H1 (cell line): ENCODE results near the gene SRMS. TPM values are rescaled to one million over a fixed set of nuclear protein-coding genes. Genes with fewer than 3 reads are reported as not detected.

Experiments used
- CTCF ChIA-PET: fragments of 300-600 bp; sonication (Branson Sonifier 250); formaldehyde crosslinking; loops from one replicate; lab custom pipeline; 2021; ENCODE audit not compliant: partially characterized antibody; lab: Charles Lee
- POLR2A ChIA-PET: fragments of 300-600 bp; sonication (Branson Sonifier 250); formaldehyde crosslinking; loops from one replicate; lab custom pipeline; 2021; ENCODE audit warnings: inconsistent platforms; ENCODE audit not compliant: partially characterized antibody; lab: Charles Lee
- DNase-seq, 2 experiments: peaks; one replicate each; pipeline versions ENCODE4 v3.0.0 to v3.0.0-alpha.2; 2010 to 2022; ENCODE audit warnings: low spot score in 2 of 2, low read depth in 1 of 2, mixed read lengths in 1 of 2
- FAIRE-seq: peaks from 2 replicates; lab custom pipeline; 2011; peaks lifted over from hg19 to GRCh38; lab: Jason Lieb, UNC
- H2AFZ ChIP-seq: 2 replicates; pipeline ENCODE4 v1.8.1; 2012; ENCODE audit warnings: low read length, inconsistent platforms
- H2AK5ac ChIP-seq: 2 replicates; pipeline ENCODE4 v1.6.1; 2013; ENCODE audit warnings: low read depth, low read length
- H2BK120ac ChIP-seq: replicated peaks from 2 replicates; pipeline ENCODE3; 2013; ENCODE audit warnings: low read depth, low read length, inconsistent platforms
- H2BK12ac ChIP-seq: 2 replicates; pipeline ENCODE4 v1.6.1; 2013; ENCODE audit warnings: low read depth, low read length
- H2BK15ac ChIP-seq: 2 replicates; pipeline ENCODE4 v1.6.1; 2013; ENCODE audit warnings: low read length
- H2BK20ac ChIP-seq: 2 replicates; pipeline ENCODE4 v1.6.1; 2013; ENCODE audit warnings: low read length
- H2BK5ac ChIP-seq: 2 replicates; pipeline ENCODE4 v1.6.1; 2013; ENCODE audit warnings: low read depth, low read length
- H3K14ac ChIP-seq: 2 replicates; pipeline ENCODE4 v1.6.1; 2013; ENCODE audit warnings: inconsistent platforms; ENCODE audit not compliant: insufficient read length
- H3K18ac ChIP-seq: 2 replicates; pipeline ENCODE4 v1.6.1; 2013; ENCODE audit warnings: low read length; ENCODE audit errors: extremely low read depth
- H3K23ac ChIP-seq: 2 replicates; pipeline ENCODE4 v1.6.1; 2013; ENCODE audit warnings: inconsistent platforms; ENCODE audit not compliant: insufficient read length
- H3K23me2 ChIP-seq: 2 replicates; pipeline ENCODE4 v1.6.1; 2013; ENCODE audit warnings: low read depth, low read length
- H3K27ac ChIP-seq: 2 replicates; pipeline ENCODE4 v1.6.1; 2011; ENCODE audit warnings: low read depth, low read length, inconsistent platforms
- H3K27me3 ChIP-seq, 4 experiments: replicated peaks in 1 of 4; 1 replicate in 1 of 4; 2 replicates in 3 of 4; pipeline versions ENCODE4 v1.6.1 to v1.8.1; 2011 to 2013; ENCODE audit warnings: low read length in 3 of 4, mild to moderate bottlenecking in 3 of 4, inconsistent platforms in 2 of 4, mixed read lengths in 2 of 4, moderate library complexity in 1 of 4; ENCODE audit not compliant: control insufficient read depth in 3 of 4, insufficient read depth in 3 of 4; ENCODE audit errors: extremely low read depth in 1 of 4
- H3K36me3 ChIP-seq, 4 experiments: 2 replicates each; pipeline versions ENCODE4 v1.6.1 to v1.8.1; 2011 to 2013; ENCODE audit warnings: mild to moderate bottlenecking in 4 of 4, low read length in 3 of 4, moderate library complexity in 2 of 4, control low read depth in 1 of 4, inconsistent platforms in 1 of 4; ENCODE audit not compliant: insufficient read depth in 4 of 4, control insufficient read depth in 2 of 4
- H3K4ac ChIP-seq: replicated peaks from 2 replicates; pipeline ENCODE3; 2013; ENCODE audit warnings: low read length, low read depth, mixed read lengths, inconsistent platforms; ENCODE audit not compliant: insufficient read length
- H3K4me1 ChIP-seq, 4 experiments: replicated peaks in 1 of 4; 1 replicate in 1 of 4; 2 replicates in 3 of 4; pipeline versions ENCODE4 v1.6.1 to v1.8.1; 2011 to 2013; ENCODE audit warnings: low read length in 3 of 4, inconsistent platforms in 2 of 4, mixed read lengths in 1 of 4; ENCODE audit not compliant: insufficient read depth in 4 of 4, control insufficient read depth in 3 of 4
- H3K4me2 ChIP-seq, 2 experiments: 2 replicates each; pipeline versions ENCODE4 v1.6.1 to v1.8.1; 2011 to 2013; ENCODE audit warnings: low read depth in 2 of 2, low read length in 2 of 2, control low read depth in 1 of 2, inconsistent platforms in 1 of 2, mild to moderate bottlenecking in 1 of 2; ENCODE audit not compliant: insufficient read depth in 1 of 2
- H3K4me3 ChIP-seq, 4 experiments: fragments of 200-600, 300-600 bp in 1 of 4; sonication (generic), shearing (Covaris generic), sonication (Bioruptor Twin) in 1 of 4; 2 replicates each; pipeline versions ENCODE4 v1.5.1 to v1.8.1; 2011 to 2016; ENCODE audit warnings: low read length in 4 of 4, low read depth in 3 of 4, control low read depth in 2 of 4, inconsistent platforms in 2 of 4, mild to moderate bottlenecking in 2 of 4, mixed read lengths in 1 of 4, moderate library complexity in 1 of 4; ENCODE audit not compliant: insufficient read depth in 2 of 4; ENCODE audit errors: extremely low read depth in 1 of 4
- H3K56ac ChIP-seq: replicated peaks from 2 replicates; pipeline ENCODE3; 2013; ENCODE audit warnings: low read depth, mild to moderate bottlenecking, mixed read lengths, low read length, inconsistent platforms; ENCODE audit not compliant: insufficient read length
- H3K79me1 ChIP-seq: 2 replicates; pipeline ENCODE4 v1.6.1; 2013; ENCODE audit warnings: low read depth, low read length, control low read depth
- H3K79me2 ChIP-seq, 2 experiments: 2 replicates each; pipeline versions ENCODE4 v1.6.1 to v1.8.1; 2012 to 2013; ENCODE audit warnings: low read length in 2 of 2, mild to moderate bottlenecking in 2 of 2, inconsistent platforms in 1 of 2; ENCODE audit not compliant: insufficient read depth in 2 of 2, control insufficient read depth in 1 of 2
- H3K9ac ChIP-seq, 4 experiments: replicated peaks in 1 of 4; 1 replicate in 1 of 4; 2 replicates in 3 of 4; pipeline versions ENCODE4 v1.6.1 to v1.8.1; 2011 to 2013; ENCODE audit warnings: low read depth in 3 of 4, low read length in 3 of 4, control low read depth in 2 of 4, mild to moderate bottlenecking in 2 of 4, moderate library complexity in 2 of 4, inconsistent platforms in 1 of 4; ENCODE audit errors: extremely low read depth in 1 of 4
- H3K9me3 ChIP-seq, 2 experiments: 2 replicates each; pipeline versions ENCODE4 v1.6.1 to v1.8.1; 2012 to 2013; ENCODE audit warnings: mild to moderate bottlenecking in 2 of 2, moderate library complexity in 2 of 2, control low read depth in 1 of 2, inconsistent platforms in 1 of 2, low read depth in 1 of 2, low read length in 1 of 2, mixed read lengths in 1 of 2; ENCODE audit not compliant: insufficient read depth in 2 of 2
- H4K20me1 ChIP-seq, 2 experiments: replicated peaks in 1 of 2; 2 replicates each; pipeline versions ENCODE3 to v1.8.1; 2011 to 2013; ENCODE audit warnings: inconsistent platforms in 2 of 2, low read length in 2 of 2, mild to moderate bottlenecking in 1 of 2; ENCODE audit not compliant: insufficient read depth in 2 of 2, control insufficient read depth in 1 of 2
- H4K5ac ChIP-seq: 2 replicates; pipeline ENCODE4 v1.6.1; 2013; ENCODE audit warnings: low read length, low read depth, mixed read lengths, inconsistent platforms; ENCODE audit not compliant: insufficient read length
- H4K8ac ChIP-seq: 2 replicates; pipeline ENCODE4 v1.8.0; 2013; ENCODE audit warnings: mild to moderate bottlenecking, moderate library complexity, low read length, inconsistent platforms; ENCODE audit not compliant: insufficient read depth; ENCODE audit errors: extremely low read depth
- H4K91ac ChIP-seq: replicated peaks from 2 replicates; pipeline ENCODE3; 2013; ENCODE audit warnings: low read length, mixed read lengths, inconsistent platforms; ENCODE audit not compliant: insufficient read length
- ATF3 ChIP-seq: IDR thresholded peaks from 2 replicates; pipeline ENCODE4 v1.6.1; 2011; ENCODE audit warnings: low read depth, mild to moderate bottlenecking, low read length; ENCODE audit not compliant: insufficient read depth
- CBX5 ChIP-seq: fragments of 300-800, 300-1000 bp; sonication (generic); IDR thresholded peaks from 2 replicates; pipeline ENCODE4 v1.7.1; 2016; ENCODE audit warnings: antibody characterized with exemption, low read length, low read depth
- E2F6 ChIP-seq: IDR thresholded peaks from 2 replicates; pipeline ENCODE4 v1.6.1; 2012; ENCODE audit warnings: inconsistent platforms
- FOSL1 ChIP-seq: IDR thresholded peaks from 2 replicates; pipeline ENCODE4 v1.6.1; 2011; ENCODE audit warnings: mild to moderate bottlenecking, low read depth, low read length, moderate library complexity; ENCODE audit not compliant: insufficient read depth
- NANOG ChIP-seq: IDR thresholded peaks from 2 replicates; pipeline ENCODE4 v1.6.1; 2011; ENCODE audit warnings: low read length, low read depth, mild to moderate bottlenecking, inconsistent platforms; ENCODE audit not compliant: insufficient read depth, poor library complexity, severe bottlenecking
- RAD21 ChIP-seq, 2 experiments: IDR thresholded peaks in 1 of 2; conservative IDR thresholded peaks in 1 of 2; 2 replicates each; pipeline ENCODE4 v1.6.1; 2011; ENCODE audit warnings: low read depth in 2 of 2, low read length in 2 of 2, improper control_type of control experiment in 1 of 2, inconsistent platforms in 1 of 2, mild to moderate bottlenecking in 1 of 2, moderate library complexity in 1 of 2
- RXRA ChIP-seq: IDR thresholded peaks from 2 replicates; pipeline ENCODE4 v1.6.1; 2011; ENCODE audit warnings: low read depth, mild to moderate bottlenecking, low read length, moderate library complexity; ENCODE audit not compliant: insufficient read depth
- SP4 ChIP-seq: IDR thresholded peaks from 2 replicates; pipeline ENCODE4 v1.6.1; 2012; ENCODE audit warnings: low read length, inconsistent platforms
- USF2 ChIP-seq: IDR thresholded peaks from 2 replicates; pipeline ENCODE4 v1.6.1; 2011; ENCODE audit warnings: low read length, improper control_type of control experiment
- ZNF274 ChIP-seq: IDR thresholded peaks from 2 replicates; pipeline ENCODE4 v1.7.0; 2012; ENCODE audit warnings: low read length, borderline replicate concordance; ENCODE audit errors: extremely low read depth
- WGBS, 2 experiments: shearing (Covaris generic) in 1 of 2; methylation state at CpG; one replicate each; pipeline versions ENCODE4 v1.1.6 to v1.1.7; 2013 to 2015; ENCODE audit warnings: low lambda C conversion rate in 2 of 2, mixed read lengths in 2 of 2, inconsistent platforms in 1 of 2, low coverage in 1 of 2, missing lambda C conversion rate in 1 of 2; ENCODE audit not compliant: insufficient replicate concordance in 2 of 2, insufficient coverage in 1 of 2, insufficient read length in 1 of 2; ENCODE audit errors: extremely low coverage in 1 of 2, missing lambda C conversion rate in 1 of 2; 5-methylcytosine and 5-hydroxymethylcytosine counted together
- polyA plus RNA-seq, 7 experiments: library from polyadenylated mRNA; depleted of rRNA in 3 of 7; stranded (reverse) in 5 of 7; unstranded in 2 of 7; fragments of >200 nt in 5 of 7; fragments of 200-250 nt in 2 of 7; gene quantifications; 1 replicate in 5 of 7; 2 replicates in 1 of 7; 4 replicates in 1 of 7; pipeline versions ENCODE4 v1.2.1 to v1.2.3, GENCODE V29; 2011 to 2013; ENCODE audit warnings: missing spikeins in 2 of 7, mixed read lengths in 2 of 7
- total RNA-seq: library from RNA; stranded (reverse); fragmentation: NEBNext Ultra II Directional; extraction: Animal tissue kit (Norgen Biotek cat#: 25700); gene quantifications from 2 replicates; pipeline ENCODE4 v1.2.1, GENCODE V29; 2021

Gene SRMS
- total and polyA plus RNA-seq, 2 of the 8 experiments (the other 6 are each of a cell fraction or from before 2014, with no cell fraction given): 0.39 to 0.76 TPM

GRCh38 chr20:63503524-63503923 is 44.0 kb downstream of the SRMS start:
- H2BK120ac ChIP-seq: no peak overlapping the region
- peaks cover 0 to 6% of the 10 kb centered on the region in 2 experiments; a peak in 2 of 4 replicates for H3K9me3 ChIP-seq
- H3K4me1 ChIP-seq: peaks cover 0 to 18% (median 10%) of the 10 kb centered on the region in 4 experiments; a peak in 6 of 7 replicates
- no peak overlapping the region for H4K91ac ChIP-seq
- DNase-seq (no peak), FAIRE-seq (no peak)
- H2AK5ac ChIP-seq: no peak overlapping the region
- WGBS, 2 experiments: 63% methylated on average over 7 of the region's 7 CpGs; no CpG with 5 or more reads in 1 of the 2 experiments
- H3K79me2 ChIP-seq: no peaks in the 10 kb centered on the region
- H3K4me2 ChIP-seq: no peak overlapping the region
- H4K8ac ChIP-seq: no peak overlapping the region
- ChIA-PET CTCF (interaction anchor here (0.6 to 1.7 kb wide), 4 partner anchors 10 to 107 kb away, joined by 3 to 6 read pairs (median 3); no protein-coding TSS in a partner anchor), POLR2A (interaction anchor here (2.0 kb wide), 1 partner anchor 34 kb away, joined by 5 read pairs; the partner anchor contains the start of gene PTK6)
- no peak overlapping the region for H2BK12ac ChIP-seq
- H2BK5ac ChIP-seq: no peak overlapping the region
- no peaks in the 10 kb centered on the region; the same call in 1 of the 2 replicates for H3K23me2 ChIP-seq
- no peak overlapping the region for H2AFZ ChIP-seq
- no peak overlapping the region for H2BK15ac ChIP-seq
- H3K9ac ChIP-seq: no peak overlapping the region
- no peaks in the 10 kb centered on the region for H3K79me1 ChIP-seq
- no peaks in the 10 kb centered on the region for H3K36me3 ChIP-seq
- no peak overlapping the region for H3K56ac ChIP-seq
- peaks cover 8 to 17% (median 12%) of the 10 kb centered on the region in 4 experiments for H3K27me3 ChIP-seq
- no peak overlapping the region for H4K5ac ChIP-seq
- no peak overlapping the region for H2BK20ac ChIP-seq
- H3K23ac ChIP-seq: no peak overlapping the region
- H3K4ac ChIP-seq: no peak overlapping the region
- peaks cover 0 to 1% of the 10 kb centered on the region in 2 experiments for H4K20me1 ChIP-seq
- H3K4me3 ChIP-seq: no peak overlapping the region
- H3K14ac ChIP-seq: no peak overlapping the region
- H3K18ac ChIP-seq: no peak overlapping the region
- H3K27ac ChIP-seq: no peak overlapping the region
- TF ChIP-seq NANOG (no peak), SP4 (no peak), ZNF274 (no peak), USF2 (no peak), RAD21 (IDR thresholded peaks at IDR 0.05 in 1 of 2, conservative IDR thresholded peaks at IDR 0.05 in 1 of 2; ENCODE audit: low read depth in 2 of 2, low read length in 2 of 2) (no peak), FOSL1 (no peak), RXRA (no peak), ATF3 (no peak), CBX5 (no peak), E2F6 (no peak)
